Astrocyte (in vitro differentiated cells and primary cell): ENCODE results near the gene ARRDC1.

Source experiments
- EZH2 ChIP-seq: IDR thresholded peaks from 2 replicates; pipeline ENCODE4 v1.6.1; 2012; ENCODE audit warnings: mild to moderate bottlenecking, low read length, inconsistent platforms; ENCODE audit not compliant: insufficient read depth
- TF ChIP-seq, protein P1 (sequence below): IDR thresholded peaks from 2 replicates; pipeline ENCODE4 v1.5.1; 2011; ENCODE audit warnings: low read depth, mild to moderate bottlenecking, inconsistent platforms, low read length, moderate library complexity; ENCODE audit not compliant: insufficient read depth

DNA sequence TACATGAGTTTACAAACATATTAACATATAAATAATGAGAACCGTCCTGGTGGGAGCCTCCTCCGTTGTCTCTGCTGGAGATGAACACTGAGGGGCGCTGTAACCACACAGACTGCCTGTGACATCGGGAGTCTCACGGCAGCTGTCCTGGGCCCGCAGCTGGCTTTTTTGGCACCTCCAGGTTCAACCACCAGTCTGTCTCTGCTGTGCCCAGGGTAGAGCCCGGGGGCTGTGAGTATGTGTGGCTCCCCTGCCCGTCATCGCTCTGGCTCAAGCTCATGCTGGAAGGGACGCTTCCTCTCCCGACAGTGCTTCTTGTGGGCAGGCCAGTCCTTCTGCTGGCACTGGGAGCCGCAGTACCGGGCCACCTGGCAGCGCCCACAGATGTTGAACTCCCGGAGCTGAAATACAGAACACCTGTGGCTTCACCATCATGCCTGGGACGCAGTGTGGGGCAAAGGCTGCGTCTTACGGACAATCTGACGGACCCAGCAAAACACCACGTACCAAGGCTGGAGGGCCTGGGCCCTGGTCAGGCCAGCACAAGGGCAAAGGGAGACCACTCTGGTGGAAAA is 23.1 kb upstream of the ARRDC1 start:
- TF ChIP-seq, protein P1, sequence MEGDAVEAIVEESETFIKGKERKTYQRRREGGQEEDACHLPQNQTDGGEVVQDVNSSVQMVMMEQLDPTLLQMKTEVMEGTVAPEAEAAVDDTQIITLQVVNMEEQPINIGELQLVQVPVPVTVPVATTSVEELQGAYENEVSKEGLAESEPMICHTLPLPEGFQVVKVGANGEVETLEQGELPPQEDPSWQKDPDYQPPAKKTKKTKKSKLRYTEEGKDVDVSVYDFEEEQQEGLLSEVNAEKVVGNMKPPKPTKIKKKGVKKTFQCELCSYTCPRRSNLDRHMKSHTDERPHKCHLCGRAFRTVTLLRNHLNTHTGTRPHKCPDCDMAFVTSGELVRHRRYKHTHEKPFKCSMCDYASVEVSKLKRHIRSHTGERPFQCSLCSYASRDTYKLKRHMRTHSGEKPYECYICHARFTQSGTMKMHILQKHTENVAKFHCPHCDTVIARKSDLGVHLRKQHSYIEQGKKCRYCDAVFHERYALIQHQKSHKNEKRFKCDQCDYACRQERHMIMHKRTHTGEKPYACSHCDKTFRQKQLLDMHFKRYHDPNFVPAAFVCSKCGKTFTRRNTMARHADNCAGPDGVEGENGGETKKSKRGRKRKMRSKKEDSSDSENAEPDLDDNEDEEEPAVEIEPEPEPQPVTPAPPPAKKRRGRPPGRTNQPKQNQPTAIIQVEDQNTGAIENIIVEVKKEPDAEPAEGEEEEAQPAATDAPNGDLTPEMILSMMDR, result no peak
- TF ChIP-seq EZH2, result no peak
